CD14-positive monocyte (primary cell): Measurements from ENCODE around the gene SMYD3. TPM values are rescaled to one million over a fixed set of nuclear protein-coding genes. Genes with fewer than 3 reads are reported as not detected.

Source experiments
- DNase-seq, 3 donors: peaks; one replicate each; pipeline ENCODE4 v3.0.0-alpha.2; 2011 to 2022
- H2AFZ ChIP-seq: 2 replicates; pipeline ENCODE4 v1.6.0; 2012; ENCODE audit warnings: mild to moderate bottlenecking, low read depth, low read length, inconsistent platforms; ENCODE audit not compliant: insufficient read depth, poor library complexity, severe bottlenecking
- H3K27ac ChIP-seq, 2 donors: 1 replicate in 1 of 2; 2 replicates in 1 of 2; pipeline ENCODE4 v1.5.1; 2012 to 2013; ENCODE audit warnings: low read length in 2 of 2, control low read depth in 1 of 2, inconsistent platforms in 1 of 2, low read depth in 1 of 2, mild to moderate bottlenecking in 1 of 2
- H3K27me3 ChIP-seq, 2 donors: one replicate each; pipeline versions ENCODE4 v1.6.0 to v1.6.1; 2011 to 2013; ENCODE audit warnings: low read length in 2 of 2; ENCODE audit not compliant: control insufficient read depth in 2 of 2, insufficient read depth in 2 of 2
- H3K36me3 ChIP-seq, 2 donors: replicated peaks in 1 of 2; 1 replicate in 1 of 2; 2 replicates in 1 of 2; pipeline versions ENCODE4 v1.5.1 to v1.6.1; 2012 to 2013; ENCODE audit warnings: low read length in 2 of 2, control low read depth in 1 of 2, inconsistent platforms in 1 of 2, mild to moderate bottlenecking in 1 of 2; ENCODE audit not compliant: insufficient read depth in 2 of 2, control insufficient read depth in 1 of 2
- H3K4me1 ChIP-seq, 2 donors: 1 replicate in 1 of 2; 2 replicates in 1 of 2; pipeline versions ENCODE4 v1.5.1 to v1.6.1; 2012 to 2013; ENCODE audit warnings: low read length in 2 of 2, control low read depth in 1 of 2, inconsistent platforms in 1 of 2, mild to moderate bottlenecking in 1 of 2, moderate library complexity in 1 of 2; ENCODE audit not compliant: insufficient read depth in 2 of 2, control insufficient read depth in 1 of 2
- H3K4me2 ChIP-seq: replicated peaks from 2 replicates; pipeline ENCODE3; 2012; ENCODE audit warnings: low read length, moderate library complexity, mild to moderate bottlenecking; ENCODE audit not compliant: poor library complexity, severe bottlenecking; ENCODE audit errors: extremely low read depth
- H3K4me3 ChIP-seq, 3 experiments: fragments of 200-600 bp in 1 of 3; sonication (generic) in 1 of 3; replicated peaks in 1 of 3; 1 replicate in 2 of 3; 2 replicates in 1 of 3; pipeline ENCODE4 v1.5.1; 2011 to 2013; ENCODE audit warnings: low read length in 3 of 3, mild to moderate bottlenecking in 3 of 3, control low read depth in 2 of 3, low read depth in 2 of 3, inconsistent platforms in 1 of 3, moderate library complexity in 1 of 3
- H3K79me2 ChIP-seq: 2 replicates; pipeline ENCODE4 v1.6.0; 2012; ENCODE audit warnings: mild to moderate bottlenecking, control low read depth, inconsistent platforms, low read length, moderate library complexity; ENCODE audit not compliant: insufficient read depth
- H3K9ac ChIP-seq: 2 replicates; pipeline ENCODE4 v1.6.0; 2017; ENCODE audit warnings: low read length, mild to moderate bottlenecking; ENCODE audit not compliant: insufficient read depth, poor library complexity, severe bottlenecking
- H3K9me3 ChIP-seq, 2 donors: replicated peaks in 1 of 2; 1 replicate in 1 of 2; 2 replicates in 1 of 2; pipeline versions ENCODE4 v1.5.1 to v1.6.1; 2012 to 2013; ENCODE audit warnings: low read length in 2 of 2, control low read depth in 1 of 2; ENCODE audit not compliant: control insufficient read depth in 1 of 2, insufficient read depth in 1 of 2
- H4K20me1 ChIP-seq: 2 replicates; pipeline ENCODE4 v1.6.0; 2012; ENCODE audit warnings: mild to moderate bottlenecking, low read length, control low read depth, moderate library complexity; ENCODE audit not compliant: insufficient read depth
- H3K27ac Mint-ChIP-seq, 7 donors: one replicate each; pipeline ENCODE4 v1.8.0; 2020; ENCODE audit warnings: mild to moderate bottlenecking in 7 of 7, mixed read lengths in 7 of 7, moderate library complexity in 6 of 7, inconsistent platforms in 2 of 7
- H3K27me3 Mint-ChIP-seq, 3 donors: one replicate each; pipeline ENCODE4 v1.8.0; 2021 to 2022; ENCODE audit warnings: low read depth in 3 of 3, mild to moderate bottlenecking in 3 of 3, mixed read lengths in 3 of 3, moderate library complexity in 3 of 3, inconsistent platforms in 1 of 3
- H3K36me3 Mint-ChIP-seq, 2 donors: one replicate each; pipeline ENCODE4 v1.8.0; 2020; ENCODE audit warnings: mixed read lengths in 2 of 2, inconsistent platforms in 1 of 2, mild to moderate bottlenecking in 1 of 2
- H3K4me1 Mint-ChIP-seq: one replicate; pipeline ENCODE4 v1.8.0; 2020; ENCODE audit warnings: mild to moderate bottlenecking, mixed read lengths
- H3K4me3 Mint-ChIP-seq, 2 donors: one replicate each; pipeline ENCODE4 v1.8.0; 2020; ENCODE audit warnings: mild to moderate bottlenecking in 2 of 2, mixed read lengths in 2 of 2, moderate library complexity in 1 of 2
- H3K9me3 Mint-ChIP-seq, 7 donors: one replicate each; pipeline ENCODE4 v1.8.0; 2020 to 2022; ENCODE audit warnings: mixed read lengths in 7 of 7, mild to moderate bottlenecking in 6 of 7, moderate library complexity in 6 of 7, inconsistent platforms in 2 of 7
- WGBS: methylation state at CpG from one replicate; pipeline ENCODE4 v1.1.5; 2013; ENCODE audit warnings: missing lambda C conversion rate; ENCODE audit not compliant: insufficient coverage; 5-methylcytosine and 5-hydroxymethylcytosine counted together
- intact Hi-C, 2 donors: fragments of 100-400 bp; cut with micrococcal nuclease; formaldehyde crosslinking; loops; one replicate each; pipeline versions ENCODE4 v1.15.0 to v1.15.1; 2023
- polyA plus RNA-seq, 3 donors: library from polyadenylated mRNA; depleted of rRNA in 1 of 3; unstranded in 2 of 3; stranded (reverse) in 1 of 3; fragments of 300-500 nt in 2 of 3; fragments of >200 nt in 1 of 3; fragmentation: Illumina TruSeq in 2 of 3; gene quantifications; 1 replicate in 2 of 3; 2 replicates in 1 of 3; pipeline ENCODE4 v1.2.3, GENCODE V29; 2012 to 2021
- TF ChIP-seq, protein P1 (sequence below): fragments of 200-600 bp; IDR thresholded peaks from one replicate; pipeline ENCODE4 v1.8.0; 2022; ENCODE audit warnings: antibody characterized with exemption, mild to moderate bottlenecking

The SMYD3 gene
- polyA plus RNA-seq, 3 donors = 2.7 to 8.4 (median 4.0) TPM

- Histone ChIP-seq H3K79me2 (no peaks in the 10 kb centered on the region), H3K27me3 (no peaks in the 10 kb centered on the region), H3K9ac (no peak overlapping the region), H3K4me1 (no peaks in the 10 kb centered on the region), H3K36me3 (no peaks in the 10 kb centered on the region), H3K27ac (no peak overlapping the region), H3K4me3 (no peak overlapping the region), H4K20me1 (no peaks in the 10 kb centered on the region), H2AFZ (no peak overlapping the region), H3K9me3 (peaks cover 0 to 12% of the 10 kb centered on the region in 2 donors), H3K4me2 (no peak overlapping the region)
- no peak for DNase-seq
- intact Hi-C loops = no loop called here
- Mint-ChIP-seq H3K27me3 (peaks cover 0 to 2% (median 0%) of the 10 kb centered on the region in 3 donors), H3K36me3 (peaks cover 0 to 3% of the 10 kb centered on the region in 2 donors), H3K27ac (no peak overlapping the region), H3K9me3 (peaks cover 4 to 27% (median 15%) of the 10 kb centered on the region in 7 donors), H3K4me1 (peaks cover 2% of the 10 kb centered on the region), H3K4me3 (no peak overlapping the region)
- whole genome bisulfite sequencing = 97% methylated on average over 9 of the region's 10 CpGs
- TF ChIP-seq, protein P1, sequence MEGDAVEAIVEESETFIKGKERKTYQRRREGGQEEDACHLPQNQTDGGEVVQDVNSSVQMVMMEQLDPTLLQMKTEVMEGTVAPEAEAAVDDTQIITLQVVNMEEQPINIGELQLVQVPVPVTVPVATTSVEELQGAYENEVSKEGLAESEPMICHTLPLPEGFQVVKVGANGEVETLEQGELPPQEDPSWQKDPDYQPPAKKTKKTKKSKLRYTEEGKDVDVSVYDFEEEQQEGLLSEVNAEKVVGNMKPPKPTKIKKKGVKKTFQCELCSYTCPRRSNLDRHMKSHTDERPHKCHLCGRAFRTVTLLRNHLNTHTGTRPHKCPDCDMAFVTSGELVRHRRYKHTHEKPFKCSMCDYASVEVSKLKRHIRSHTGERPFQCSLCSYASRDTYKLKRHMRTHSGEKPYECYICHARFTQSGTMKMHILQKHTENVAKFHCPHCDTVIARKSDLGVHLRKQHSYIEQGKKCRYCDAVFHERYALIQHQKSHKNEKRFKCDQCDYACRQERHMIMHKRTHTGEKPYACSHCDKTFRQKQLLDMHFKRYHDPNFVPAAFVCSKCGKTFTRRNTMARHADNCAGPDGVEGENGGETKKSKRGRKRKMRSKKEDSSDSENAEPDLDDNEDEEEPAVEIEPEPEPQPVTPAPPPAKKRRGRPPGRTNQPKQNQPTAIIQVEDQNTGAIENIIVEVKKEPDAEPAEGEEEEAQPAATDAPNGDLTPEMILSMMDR = no peak
Observed at GRCh38 chr1:245827301-245827700, 679.8 kb downstream of the SMYD3 start.

DNA sequence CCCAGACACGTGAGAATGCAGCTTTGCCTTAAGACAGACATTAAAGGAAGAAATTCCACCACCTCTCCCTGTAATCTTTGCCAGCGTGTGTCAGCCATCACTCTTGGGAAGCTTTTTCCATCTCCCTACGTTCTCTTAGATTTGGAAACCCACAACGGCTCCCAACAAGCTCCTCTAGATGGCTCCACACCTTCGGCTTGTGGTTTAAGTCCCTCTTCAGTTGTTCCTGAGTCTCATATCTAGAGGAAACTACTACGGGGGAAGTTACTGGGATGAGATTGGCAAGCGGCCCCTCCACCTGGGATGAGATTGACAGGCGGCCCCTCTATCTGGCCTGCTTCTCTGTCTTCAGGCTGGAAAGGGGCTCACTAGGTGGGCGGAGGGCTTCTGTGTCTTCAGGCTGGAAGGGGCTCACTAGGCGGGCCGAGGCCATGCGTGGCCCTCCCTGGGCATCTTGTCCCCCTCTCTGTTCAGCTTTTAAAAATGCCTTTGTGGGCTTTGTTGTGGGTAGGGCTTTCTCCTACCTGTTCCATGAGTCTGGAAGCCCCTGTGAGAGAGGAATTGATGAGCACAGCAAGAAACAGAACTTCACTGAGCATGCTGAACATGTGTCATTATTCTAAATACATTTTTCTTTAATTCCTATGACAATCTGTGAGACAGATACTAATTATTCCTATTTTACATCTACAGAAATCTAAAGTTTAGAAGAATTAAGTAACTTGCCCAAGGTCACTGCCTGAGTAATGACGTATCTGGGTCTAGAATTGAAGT lies 681.8 kb downstream of the SMYD3 start:
- Histone ChIP-seq H3K27ac (no peak overlapping the region), H3K36me3 (no peaks in the 10 kb centered on the region), H2AFZ (no peak overlapping the region), H3K9ac (no peak overlapping the region), H3K4me2 (no peak overlapping the region), H3K79me2 (no peaks in the 10 kb centered on the region), H3K9me3 (peaks cover 0 to 12% of the 10 kb centered on the region in 2 donors), H3K4me3 (no peak overlapping the region), H4K20me1 (no peaks in the 10 kb centered on the region), H3K4me1 (no peaks in the 10 kb centered on the region), H3K27me3 (no peaks in the 10 kb centered on the region)
- peaks cover 2% of the 10 kb centered on the region for H3K4me1 Mint-ChIP-seq
- intact Hi-C loops = no loop called here
- H3K36me3 Mint-ChIP-seq = no peaks in the 10 kb centered on the region
- peak overlapping the region in 1 of 7 donors; percentile 39 for H3K27ac Mint-ChIP-seq
- H3K9me3 Mint-ChIP-seq = peaks cover 4 to 23% (median 12%) of the 10 kb centered on the region in 7 donors
- no peak for DNase-seq
- H3K4me3 Mint-ChIP-seq = no peak overlapping the region
- peaks cover 0 to 2% (median 0%) of the 10 kb centered on the region in 3 donors for H3K27me3 Mint-ChIP-seq
- TF ChIP-seq, protein P1 = no peak
- WGBS = 90% methylated on average over 8 of the region's 13 CpGs
